Measurements from ENCODE around the gene LIMCH1.

GRCh38 chr4:41619161-41619560, 81.2 kb downstream of the LIMCH1 start:
- TF ChIP-seq CTCF (IDR thresholded peaks at IDR 0.05; ENCODE audit: low read depth, low read length, poor library complexity, severe bottlenecking) = no peak
- no peak for TF ChIP-seq EZH2phosphoT487 (IDR thresholded peaks at IDR 0.05; ENCODE audit: borderline replicate concordance, low read length)

Data from DOHH2 (cell line).